Measurements from ENCODE around the gene GLDC.

GLDC gene

DNA sequence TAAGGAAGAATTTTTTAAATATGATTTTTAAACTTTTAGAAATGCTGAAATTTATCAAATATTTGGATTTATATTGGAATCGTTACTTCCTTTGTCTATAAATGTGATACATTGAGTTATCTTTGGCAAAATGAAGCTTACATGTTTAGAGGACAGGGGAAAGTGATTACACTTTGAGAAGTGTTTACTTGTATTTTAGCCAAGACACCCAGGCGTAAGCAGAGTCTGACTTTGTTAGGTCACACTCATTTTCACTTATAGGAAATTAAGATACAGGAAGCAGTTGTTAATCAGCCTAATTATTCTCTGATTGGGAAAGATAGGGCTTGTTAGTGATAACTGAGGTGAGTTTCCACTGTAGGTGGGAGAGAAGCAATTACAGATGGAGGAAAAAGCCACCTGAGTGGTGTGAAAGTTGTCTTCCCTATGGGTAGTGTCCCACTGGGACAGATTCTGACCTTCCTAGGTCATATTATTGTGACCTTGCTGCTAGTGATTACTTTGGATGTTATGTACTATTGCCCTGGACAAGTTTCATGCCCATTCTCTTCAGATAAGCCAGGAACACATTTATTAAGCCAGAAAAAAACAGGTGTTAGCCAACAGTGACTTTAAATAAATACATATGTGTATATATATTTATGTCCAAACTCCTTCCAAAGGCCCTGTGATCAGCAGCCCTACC is 143.9 kb downstream of the GLDC start:
- no peak for DNase-seq (ENCODE audit: low read depth)

DNA sequence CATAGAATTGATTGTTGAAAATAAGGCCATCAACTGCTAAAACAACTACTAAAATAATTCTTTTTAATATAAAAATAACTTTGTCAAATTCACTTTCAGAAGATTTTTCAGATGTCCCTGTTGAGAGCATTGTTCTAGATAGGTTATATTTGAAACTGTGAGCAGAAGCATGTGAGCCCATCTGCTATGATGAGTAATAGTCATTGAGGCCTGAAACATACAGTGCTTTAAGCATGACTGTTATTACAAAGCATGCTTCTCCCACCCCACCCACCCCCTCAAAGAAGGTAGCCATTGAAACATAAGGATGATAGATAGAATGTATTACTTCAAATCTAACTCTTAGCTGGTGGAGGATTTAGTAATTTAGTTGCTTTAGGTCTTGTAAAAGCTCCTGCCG is 146.5 kb downstream of the GLDC start:
- DNase-seq (ENCODE audit: low read depth) = peak; percentile 26

DNA sequence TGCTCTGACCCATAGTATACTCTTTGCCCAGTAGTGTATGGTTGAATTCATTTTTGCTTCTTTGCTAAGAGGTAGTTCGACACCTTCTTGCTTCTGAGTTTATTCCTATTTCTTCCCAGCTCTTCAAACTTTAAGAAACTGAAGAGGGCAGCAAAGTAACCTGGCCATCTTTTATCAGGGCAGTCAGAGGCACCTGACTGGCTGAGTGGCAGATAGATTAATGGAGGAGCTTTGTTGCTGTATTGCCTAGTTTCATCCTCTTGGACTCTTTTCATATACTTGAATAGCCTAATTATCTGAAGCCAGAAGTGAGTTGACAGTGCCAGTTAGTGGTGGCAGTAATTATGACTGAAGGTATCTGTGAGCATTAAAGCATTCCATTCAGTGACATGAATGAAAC is 150.1 kb downstream of the GLDC start:
- DNase-seq (ENCODE audit: low read depth) = no peak

DNA sequence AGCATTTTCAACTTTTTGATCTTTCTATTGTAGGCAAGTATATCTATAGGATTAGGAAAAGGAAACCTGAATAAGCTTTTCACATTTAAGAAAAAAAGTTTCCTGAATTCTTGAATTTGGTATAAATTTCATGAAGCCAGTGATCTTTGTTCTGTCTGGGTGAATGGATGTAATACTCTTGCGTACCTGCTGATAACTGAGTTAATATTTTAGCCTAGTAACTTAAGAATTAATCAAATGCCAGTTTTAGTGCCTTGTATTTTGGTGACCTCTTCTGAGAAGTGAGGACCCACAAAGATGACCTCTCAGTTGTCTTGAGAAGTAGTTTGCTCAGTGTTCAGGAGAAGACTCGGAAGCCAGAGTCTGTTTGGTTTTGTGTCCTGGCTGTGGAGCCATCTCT is 154.7 kb downstream of the GLDC start:
- DNase-seq (ENCODE audit: low read depth) = no peak

DNA sequence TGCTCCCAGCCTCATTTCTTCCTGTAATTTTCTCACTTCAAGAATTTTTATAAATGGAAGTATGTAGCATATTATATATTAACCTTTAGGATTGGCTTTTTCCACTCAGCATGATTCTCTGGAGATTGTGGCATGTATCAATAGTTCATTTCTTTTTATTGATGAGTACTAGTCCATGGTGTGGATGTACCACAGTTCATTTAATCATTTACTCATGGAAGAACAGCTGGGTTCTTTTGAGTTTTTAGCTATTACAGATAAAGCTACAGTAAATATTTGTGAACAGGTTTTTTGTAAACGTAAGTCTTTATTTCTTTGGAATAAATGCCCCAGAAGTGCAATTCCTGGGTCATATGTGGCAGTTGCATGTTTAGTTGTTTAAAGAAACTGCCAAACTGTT is 156.4 kb downstream of the GLDC start:
- DNase-seq (ENCODE audit: low read depth) = no peak

DNA sequence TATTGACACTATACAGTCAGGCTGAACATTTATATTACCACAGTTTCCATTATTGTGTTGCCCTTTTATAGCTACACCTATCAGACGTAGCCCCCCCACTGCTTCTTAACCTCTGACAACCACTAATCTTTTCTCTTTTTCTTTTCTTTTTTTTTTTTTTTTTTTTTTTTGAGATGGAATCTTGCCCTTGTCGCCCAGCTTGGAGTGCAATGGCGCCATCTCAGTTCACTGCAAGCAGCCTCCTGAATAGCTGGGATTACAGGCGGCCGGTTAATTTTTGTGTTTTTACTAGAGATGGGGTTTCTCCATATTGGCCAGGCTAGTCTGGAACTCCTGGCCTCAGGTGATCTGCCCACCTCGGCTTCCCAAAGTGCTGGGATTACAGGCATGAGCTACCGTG is 157.1 kb downstream of the GLDC start:
- no peak for DNase-seq (ENCODE audit: low read depth)

DNA sequence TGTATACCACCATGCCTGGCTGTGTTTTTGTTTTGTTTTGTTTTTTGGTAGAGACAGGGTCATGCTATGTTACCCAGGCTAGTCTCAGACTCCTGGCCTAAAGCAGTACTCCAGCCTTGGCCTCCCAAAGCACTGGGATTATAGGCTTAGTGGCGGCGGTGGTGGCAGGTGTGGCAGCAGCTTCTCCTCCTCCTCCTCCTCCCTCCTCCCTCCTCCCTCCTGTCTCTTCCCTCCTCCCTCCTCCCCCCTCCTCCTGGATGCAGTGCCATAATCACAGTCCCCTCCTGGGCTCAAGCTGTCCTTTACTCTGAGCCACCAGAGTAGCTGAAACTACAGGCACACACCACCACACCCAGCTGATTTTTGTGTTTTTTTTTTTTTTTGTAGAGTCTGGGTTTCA is 161.3 kb downstream of the GLDC start:
- DNase-seq (ENCODE audit: low read depth) = no peak
